Testis (tissue), 3 donors: ENCODE measurements around the gene AIFM1. TPM values are rescaled to one million over a fixed set of nuclear protein-coding genes. Genes with fewer than 3 reads are reported as not detected.
A peak's percentile ranks its signal among the peaks of the same experiment; 100 is the strongest.

ENCODE experiments used
- DNase-seq: peaks from one replicate; pipeline ENCODE4 v3.0.0-alpha.2; 2019
- H3K27ac ChIP-seq, 2 donors: fragments of 200-600 bp; sonication (generic); one replicate each; pipeline ENCODE4 v1.5.1; 2019
- H3K27me3 ChIP-seq: fragments of 200-600 bp; sonication (generic); one replicate; pipeline ENCODE4 v1.5.1; 2019
- H3K36me3 ChIP-seq: fragments of 200-600 bp; sonication (generic); one replicate; pipeline ENCODE4 v1.5.1; 2017; ENCODE audit warnings: low read depth; ENCODE audit errors: missing control alignments
- H3K4me1 ChIP-seq: fragments of 200-600 bp; sonication (generic); one replicate; pipeline ENCODE4 v1.5.1; 2019
- H3K4me3 ChIP-seq, 2 donors: fragments of 200-600 bp; sonication (generic); one replicate each; pipeline ENCODE4 v1.5.1; 2017 to 2019
- H3K9me3 ChIP-seq: fragments of 200-600 bp; sonication (generic); one replicate; pipeline ENCODE4 v1.5.1; 2017
- POLR2A ChIP-seq: fragments of 450-650 bp; IDR thresholded peaks from one replicate; pipeline ENCODE4 v1.6.1; 2017; ENCODE audit warnings: antibody characterized with exemption, mild to moderate bottlenecking, moderate library complexity
- WGBS, 2 donors: methylation state at CpG; one replicate each; pipeline ENCODE4 v1.1.5; 2018; 5-methylcytosine and 5-hydroxymethylcytosine counted together
- intact Hi-C: fragments of 100-400 bp; cut with DNase I; formaldehyde crosslinking; loops from one replicate; pipeline ENCODE4 v1.15.1; 2023; ENCODE audit warnings: low total_unique reads
- polyA plus RNA-seq: library from polyadenylated mRNA; stranded (reverse); fragments of 350-450 nt; fragmentation: Illumina TruSeq; extraction: RNeasy Lipid Tissue Mini Kit (QIAGEN cat#74804); gene quantifications from one replicate; pipeline ENCODE4 v1.2.3, GENCODE V29; 2014; ENCODE audit warnings: low read depth, low replicate concordance; ENCODE audit not compliant: insufficient read depth
- total RNA-seq, 2 donors: library from RNA; depleted of rRNA; stranded (reverse); fragments of >200 nt; gene quantifications; one replicate each; pipeline ENCODE4 v1.2.3, GENCODE V29; 2016
- TF ChIP-seq, protein P1 (sequence below), 3 experiments: fragments of 450-650 bp in 2 of 3; fragments of 200-600 bp in 1 of 3; sonication (generic) in 1 of 3; IDR thresholded peaks; one replicate each; pipeline ENCODE4 v1.5.1; 2016 to 2019; ENCODE audit warnings: antibody characterized with exemption in 3 of 3, mild to moderate bottlenecking in 2 of 3, moderate library complexity in 1 of 3

Gene AIFM1
- total and polyA plus RNA-seq, 3 donors from 2014 or later, result 55.1 to 70.1 (median 67.1) TPM

DNA sequence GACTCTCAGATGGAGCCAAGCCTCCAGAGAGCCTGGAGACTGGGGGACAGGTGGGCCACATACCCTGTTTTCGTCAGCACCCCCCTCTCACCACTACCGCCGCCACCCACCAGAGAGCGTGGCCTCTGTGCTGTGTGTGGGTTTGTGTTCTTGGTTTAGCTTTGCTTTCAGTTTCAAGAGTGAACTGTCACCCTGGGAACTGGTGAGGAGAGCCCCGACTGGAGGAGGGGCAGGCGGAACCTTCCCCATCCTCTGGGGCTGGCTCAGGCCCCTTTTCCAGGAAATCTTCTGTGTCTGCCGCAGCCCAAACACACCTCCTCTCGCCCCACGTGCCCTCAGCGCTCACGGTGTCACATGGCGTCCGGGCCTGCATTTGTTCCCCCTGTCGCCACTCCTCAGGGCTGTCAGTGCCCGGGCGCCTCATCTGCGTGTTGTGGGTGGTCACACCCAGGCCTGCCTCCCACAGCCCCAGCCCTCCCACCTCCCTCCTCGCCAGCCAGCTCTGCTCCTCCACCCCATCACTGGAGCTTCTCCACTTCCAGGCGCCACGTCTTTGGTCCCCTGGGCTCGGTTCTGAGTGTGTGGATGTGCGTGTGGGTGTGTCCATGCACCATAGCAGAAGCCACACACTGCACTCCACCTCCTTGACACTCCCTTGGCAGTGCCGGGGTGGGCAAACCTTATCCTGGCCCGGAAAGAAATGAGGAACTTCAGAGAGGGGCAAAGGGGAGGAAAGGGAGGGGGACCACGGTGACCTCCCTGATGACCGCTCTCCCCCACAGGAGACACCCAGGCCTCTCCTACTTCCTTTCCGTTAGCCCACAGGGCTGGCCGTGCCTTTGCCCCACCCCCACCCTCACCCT lies 83.2 kb downstream of the AIFM1 start:
- Histone ChIP-seq H3K4me1 (no peaks in the 10 kb centered on the region), H3K36me3 (no peaks in the 10 kb centered on the region), H3K27me3 (no peaks in the 10 kb centered on the region), H3K4me3 (no peak overlapping the region), H3K27ac (no peak overlapping the region), H3K9me3 (no peaks in the 10 kb centered on the region)
- DNase-seq, result peak; percentile 22
- WGBS, 2 donors, result 43 to 73% methylated on average over 12 to 24 of the region's 28 CpGs
- intact Hi-C loops, result no loop called here
- TF ChIP-seq, protein P1, sequence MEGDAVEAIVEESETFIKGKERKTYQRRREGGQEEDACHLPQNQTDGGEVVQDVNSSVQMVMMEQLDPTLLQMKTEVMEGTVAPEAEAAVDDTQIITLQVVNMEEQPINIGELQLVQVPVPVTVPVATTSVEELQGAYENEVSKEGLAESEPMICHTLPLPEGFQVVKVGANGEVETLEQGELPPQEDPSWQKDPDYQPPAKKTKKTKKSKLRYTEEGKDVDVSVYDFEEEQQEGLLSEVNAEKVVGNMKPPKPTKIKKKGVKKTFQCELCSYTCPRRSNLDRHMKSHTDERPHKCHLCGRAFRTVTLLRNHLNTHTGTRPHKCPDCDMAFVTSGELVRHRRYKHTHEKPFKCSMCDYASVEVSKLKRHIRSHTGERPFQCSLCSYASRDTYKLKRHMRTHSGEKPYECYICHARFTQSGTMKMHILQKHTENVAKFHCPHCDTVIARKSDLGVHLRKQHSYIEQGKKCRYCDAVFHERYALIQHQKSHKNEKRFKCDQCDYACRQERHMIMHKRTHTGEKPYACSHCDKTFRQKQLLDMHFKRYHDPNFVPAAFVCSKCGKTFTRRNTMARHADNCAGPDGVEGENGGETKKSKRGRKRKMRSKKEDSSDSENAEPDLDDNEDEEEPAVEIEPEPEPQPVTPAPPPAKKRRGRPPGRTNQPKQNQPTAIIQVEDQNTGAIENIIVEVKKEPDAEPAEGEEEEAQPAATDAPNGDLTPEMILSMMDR (IDR thresholded peaks at IDR 0.05), result no peak
- TF ChIP-seq POLR2A, result no peak

DNA sequence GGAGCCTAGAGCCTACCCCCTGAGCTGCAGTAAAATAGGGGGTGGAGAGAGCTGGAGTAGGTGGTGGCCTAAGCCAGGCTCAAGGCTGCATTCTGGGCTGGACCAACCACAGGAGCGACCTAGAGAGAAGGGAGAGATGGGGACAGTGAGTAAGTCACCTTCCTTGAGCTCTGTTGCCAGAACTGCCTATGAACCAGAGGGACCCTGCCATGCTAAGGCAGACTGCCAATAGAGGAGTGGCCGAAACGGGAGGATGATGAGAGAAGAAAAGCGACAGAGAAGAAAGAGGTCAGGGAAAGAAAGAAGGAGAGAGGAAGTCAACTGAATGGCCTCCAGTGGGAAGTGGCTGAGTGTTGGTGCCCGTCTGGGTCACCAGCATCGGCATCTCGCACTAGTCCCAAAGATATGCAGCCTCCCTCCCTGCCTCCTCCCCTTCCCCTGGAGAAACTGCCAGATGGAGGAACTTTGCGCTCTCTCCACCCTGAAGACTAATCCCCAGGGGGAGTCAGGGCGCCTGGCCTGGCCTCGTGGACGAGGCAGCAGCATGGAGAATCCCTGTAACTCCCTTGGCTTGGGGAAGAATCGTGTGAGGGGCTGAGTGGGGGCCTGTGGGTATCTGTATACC lies 84.1 kb downstream of the AIFM1 start:
- TF ChIP-seq, protein P1 (IDR thresholded peaks at IDR 0.05), result no peak
- TF ChIP-seq POLR2A, result no peak
- 48 to 50% methylated on average over 9 to 11 of the region's 12 CpGs for WGBS, 2 donors
- H3K4me1 ChIP-seq, result no peaks in the 10 kb centered on the region
- H3K4me3 ChIP-seq, result no peak overlapping the region
- no peak overlapping the region for H3K27ac ChIP-seq
- no peak for DNase-seq
- no peaks in the 10 kb centered on the region for H3K9me3 ChIP-seq
- intact Hi-C loops, result no loop called here
- no peaks in the 10 kb centered on the region for H3K27me3 ChIP-seq
- H3K36me3 ChIP-seq, result no peaks in the 10 kb centered on the region

DNA sequence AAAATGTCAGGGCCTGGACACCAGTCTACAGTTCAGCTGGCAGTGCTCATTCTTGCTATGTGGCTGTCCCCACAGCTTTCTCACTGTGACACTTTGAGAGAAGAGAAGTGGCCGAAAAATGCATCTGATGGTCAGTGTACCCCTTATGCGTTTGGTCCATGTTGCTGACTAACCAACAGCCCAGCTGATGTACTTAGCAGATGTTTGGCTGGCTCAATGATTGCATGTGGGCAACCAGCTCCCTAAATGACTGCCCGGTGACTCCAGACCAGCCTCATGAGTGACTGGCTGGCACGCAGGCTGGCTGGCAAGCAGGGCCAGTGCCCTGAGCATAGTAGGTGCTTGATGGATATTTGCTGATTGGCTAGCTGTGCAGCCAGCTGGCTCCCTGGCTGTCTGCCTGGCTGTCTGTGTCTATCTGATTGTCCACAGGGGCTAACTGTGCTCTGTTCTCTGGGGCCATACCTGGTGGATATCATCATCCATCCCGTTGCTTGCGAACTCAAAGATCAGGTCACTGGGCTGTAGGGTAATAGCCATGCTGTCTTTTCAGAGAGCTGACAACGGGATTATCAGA lies 84.8 kb downstream of the AIFM1 start:
- H3K27ac ChIP-seq, result no peak overlapping the region

DNA sequence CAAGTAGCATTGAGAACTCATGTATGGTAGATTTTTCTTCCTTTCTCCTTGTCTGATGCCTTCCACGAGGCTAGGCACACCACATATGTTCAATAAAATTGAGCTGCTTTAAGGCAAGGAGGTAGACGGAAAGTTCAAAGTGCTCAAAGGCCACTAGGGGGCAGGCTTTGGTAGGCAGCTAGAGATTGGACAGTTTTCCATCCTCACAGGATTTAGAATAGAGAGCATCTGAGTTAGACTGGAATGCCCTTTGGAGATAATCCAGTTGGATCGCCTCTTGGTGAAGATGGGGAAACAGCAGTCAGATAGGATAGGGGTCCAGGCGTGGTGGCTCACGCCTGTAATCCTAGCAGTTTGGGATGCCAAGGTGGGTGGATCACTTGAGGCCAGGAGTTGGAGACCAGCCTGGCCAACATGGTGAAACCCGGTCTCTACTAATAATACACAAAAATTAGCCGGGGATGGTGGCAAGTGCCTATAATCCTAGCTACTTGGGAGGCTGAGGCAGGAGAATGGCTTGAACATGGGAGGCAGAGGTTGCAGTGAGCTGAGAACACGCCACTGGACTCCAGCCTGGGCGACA lies 85.7 kb downstream of the AIFM1 start:
- Histone ChIP-seq H3K4me3 (no peak overlapping the region), H3K27ac (no peak overlapping the region), H3K4me1 (no peaks in the 10 kb centered on the region), H3K27me3 (no peaks in the 10 kb centered on the region), H3K9me3 (no peaks in the 10 kb centered on the region), H3K36me3 (no peaks in the 10 kb centered on the region)
- intact Hi-C loops, result loop anchor here (10.0 kb wide), 1 partner anchor 105 kb away; no protein-coding TSS in a partner anchor
- peak; percentile 69 for DNase-seq
- TF ChIP-seq, protein P1 (IDR thresholded peaks at IDR 0.05), result peak; percentile 66 to 74 (median 67)
- no peak for TF ChIP-seq POLR2A
- 29 to 51% methylated on average over 2 to 9 of the region's 9 CpGs for WGBS, 2 donors

More for the DNA sequence above, 84.8 kb downstream of the AIFM1 start:
- Histone ChIP-seq H3K27me3 (no peaks in the 10 kb centered on the region), H3K4me3 (no peak overlapping the region), H3K9me3 (no peaks in the 10 kb centered on the region), H3K4me1 (no peaks in the 10 kb centered on the region), H3K36me3 (no peaks in the 10 kb centered on the region)
- WGBS, 2 donors, result 85 to 100% methylated on average over 1 to 7 of the region's 7 CpGs
- DNase-seq, result no peak
- intact Hi-C loops, result no loop called here
- TF ChIP-seq, protein P1 (IDR thresholded peaks at IDR 0.05), result no peak
- TF ChIP-seq POLR2A, result no peak

Other genes with a start within 250 kb of the AIFM1 start
- 10 to 100 TPM; 32.3 to 33.1 TPM for gene BCORL1, start 183.2 kb downstream of the AIFM1 start, total RNA-seq
- 27.7 TPM for gene BCORL1, start 183.2 kb downstream of the AIFM1 start, polyA plus RNA-seq
- gene ELF4, start 55.3 kb downstream of the AIFM1 start, total RNA-seq, result 1 to 10 TPM; 4.2 to 5.0 TPM
- 10.2 TPM for gene ELF4, start 55.3 kb downstream of the AIFM1 start, polyA plus RNA-seq
- gene RAB33A, start 6.1 kb upstream of the AIFM1 start, total RNA-seq, result 1 to 10 TPM; 1.4 to 1.7 TPM
- 1.3 TPM for gene RAB33A, start 6.1 kb upstream of the AIFM1 start, polyA plus RNA-seq
- 10 to 100 TPM; 24.5 to 34.4 TPM for gene ZNF280C, start 103.1 kb upstream of the AIFM1 start, total RNA-seq
- 12.5 TPM for gene ZNF280C, start 103.1 kb upstream of the AIFM1 start, polyA plus RNA-seq
- 10 to 100 TPM; 15.2 to 19.2 TPM for gene SLC25A14, start 174.1 kb upstream of the AIFM1 start, total RNA-seq
- gene SLC25A14, start 174.1 kb upstream of the AIFM1 start, polyA plus RNA-seq, result 16.8 TPM
- gene GPR119, start 219.8 kb upstream of the AIFM1 start, total RNA-seq, result under 1 TPM; 0.50 to 0.55 TPM
- gene GPR119, start 219.8 kb upstream of the AIFM1 start, polyA plus RNA-seq, result not detected
- gene RBMX2, start 236.1 kb upstream of the AIFM1 start, total RNA-seq, result 10 to 100 TPM; 14.1 to 18.0 TPM
- gene RBMX2, start 236.1 kb upstream of the AIFM1 start, polyA plus RNA-seq, result 13.7 TPM